Endodermal cell (in vitro differentiated cells): Measurements from ENCODE around the gene FGFRL1. TPM values are rescaled to one million over a fixed set of nuclear protein-coding genes. Genes with fewer than 3 reads are reported as not detected.

ENCODE experiments used
- DNase-seq: peaks from one replicate; pipeline ENCODE4 v3.0.0-alpha.2; 2017
- H3K27ac ChIP-seq: 2 replicates; pipeline ENCODE4 v1.5.1; 2013; ENCODE audit warnings: mild to moderate bottlenecking, low read depth, low read length, moderate library complexity
- H3K27me3 ChIP-seq: 2 replicates; pipeline ENCODE4 v1.6.1; 2013; ENCODE audit warnings: mild to moderate bottlenecking, low read length, moderate library complexity; ENCODE audit not compliant: insufficient read depth, control insufficient read depth, poor library complexity, severe bottlenecking
- H3K36me3 ChIP-seq: 2 replicates; pipeline ENCODE4 v1.7.0; 2013; ENCODE audit warnings: mild to moderate bottlenecking, low read length, moderate library complexity; ENCODE audit not compliant: control insufficient read depth, insufficient read depth
- H3K4me1 ChIP-seq: one replicate; pipeline ENCODE4 v1.7.0; 2013; ENCODE audit warnings: low read length; ENCODE audit not compliant: control insufficient read depth, insufficient read depth
- H3K4me3 ChIP-seq: 2 replicates; pipeline ENCODE4 v1.5.1; 2013; ENCODE audit warnings: mild to moderate bottlenecking, low read length, moderate library complexity
- H3K9ac ChIP-seq: 2 replicates; pipeline ENCODE4 v1.6.1; 2013; ENCODE audit warnings: mild to moderate bottlenecking, low read length, moderate library complexity; ENCODE audit not compliant: poor library complexity, severe bottlenecking; ENCODE audit errors: extremely low read depth
- H3K9me3 ChIP-seq: 2 replicates; pipeline ENCODE4 v1.6.1; 2013; ENCODE audit warnings: mild to moderate bottlenecking, low read length, moderate library complexity; ENCODE audit not compliant: control insufficient read depth
- H3K27ac Mint-ChIP-seq: 2 replicates; pipeline ENCODE4 v1.8.0; 2020; ENCODE audit warnings: mixed read lengths
- H3K27me3 Mint-ChIP-seq: 2 replicates; pipeline ENCODE4 v1.8.0; 2021; ENCODE audit warnings: mild to moderate bottlenecking, mixed read lengths; ENCODE audit not compliant: insufficient read depth
- H3K36me3 Mint-ChIP-seq: 2 replicates; pipeline ENCODE4 v1.8.0; 2020; ENCODE audit warnings: low read depth, mixed read lengths
- H3K4me1 Mint-ChIP-seq: 2 replicates; pipeline ENCODE4 v1.8.0; 2020; ENCODE audit warnings: mixed read lengths
- H3K4me3 Mint-ChIP-seq: 2 replicates; pipeline ENCODE4 v1.8.0; 2020; ENCODE audit warnings: mild to moderate bottlenecking, moderate library complexity, mixed read lengths
- H3K9me3 Mint-ChIP-seq: 2 replicates; pipeline ENCODE4 v1.8.0; 2020; ENCODE audit warnings: mild to moderate bottlenecking, mixed read lengths
- WGBS, 2 experiments: methylation state at CpG; one replicate each; pipeline versions ENCODE4 v1.1.5 to v1.1.7; 2013; ENCODE audit warnings: missing lambda C conversion rate in 2 of 2, mixed read lengths in 1 of 2; ENCODE audit not compliant: insufficient coverage in 1 of 2, insufficient read length in 1 of 2; 5-methylcytosine and 5-hydroxymethylcytosine counted together
- total RNA-seq, 2 donors: library from RNA; stranded (reverse); fragmentation: NEBNext Ultra II Directional in 1 of 2; extraction: Animal tissue kit (Norgen Biotek cat#: 25700) in 1 of 2; gene quantifications; 2 replicates in 1 of 2; 3 replicates in 1 of 2; pipeline ENCODE4 v1.2.1, GENCODE V29; 2021
- TF ChIP-seq, protein P1 (sequence below): fragments of 200-600 bp; sonication (generic); conservative IDR thresholded peaks from 2 replicates; pipeline ENCODE4 v1.5.0; 2021; ENCODE audit warnings: antibody characterized with exemption, mild to moderate bottlenecking

FGFRL1 gene
- total RNA-seq, 2 donors from 2014 or later = 51.0 to 93.3 TPM

DNA sequence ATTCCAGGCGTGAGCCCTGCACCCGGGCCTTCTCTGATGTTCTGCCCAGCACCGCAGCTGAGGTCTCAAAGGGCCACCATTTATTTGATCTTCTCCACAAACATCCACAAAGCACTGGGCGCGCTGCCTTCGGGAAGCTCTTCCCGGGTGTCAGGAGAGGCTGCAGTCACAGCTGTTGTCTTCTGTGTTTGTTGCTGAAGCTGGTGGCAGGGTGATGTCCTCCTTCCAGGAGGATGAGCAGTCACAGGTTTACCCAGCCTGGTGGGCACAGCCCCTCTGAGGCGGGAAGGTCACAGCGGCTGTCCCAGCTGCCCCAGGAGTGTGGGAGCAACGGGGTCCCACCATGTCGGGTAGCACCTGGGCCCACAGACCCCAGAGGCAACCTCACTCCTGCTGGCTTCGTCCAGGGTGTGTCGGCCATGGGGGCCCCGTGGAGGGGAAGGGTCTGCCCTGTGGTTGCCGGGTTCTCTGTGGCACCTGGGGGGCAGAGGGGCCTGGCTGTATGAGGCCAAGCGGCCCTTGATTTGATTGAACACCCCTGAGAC is 27.6 kb downstream of the FGFRL1 start:
- Mint-ChIP-seq H3K36me3 (no peaks in the 10 kb centered on the region), H3K4me3 (no peak overlapping the region), H3K27ac (no peak overlapping the region), H3K4me1 (no peaks in the 10 kb centered on the region), H3K9me3 (no peaks in the 10 kb centered on the region), H3K27me3 (peaks cover 7% of the 10 kb centered on the region)
- DNase-seq = no peak
- Histone ChIP-seq H3K36me3 (no peaks in the 10 kb centered on the region), H3K9me3 (no peaks in the 10 kb centered on the region), H3K9ac (no peak overlapping the region), H3K27me3 (peaks cover 10% of the 10 kb centered on the region), H3K4me3 (no peak overlapping the region), H3K4me1 (no peaks in the 10 kb centered on the region), H3K27ac (no peak overlapping the region)
- TF ChIP-seq, protein P1, sequence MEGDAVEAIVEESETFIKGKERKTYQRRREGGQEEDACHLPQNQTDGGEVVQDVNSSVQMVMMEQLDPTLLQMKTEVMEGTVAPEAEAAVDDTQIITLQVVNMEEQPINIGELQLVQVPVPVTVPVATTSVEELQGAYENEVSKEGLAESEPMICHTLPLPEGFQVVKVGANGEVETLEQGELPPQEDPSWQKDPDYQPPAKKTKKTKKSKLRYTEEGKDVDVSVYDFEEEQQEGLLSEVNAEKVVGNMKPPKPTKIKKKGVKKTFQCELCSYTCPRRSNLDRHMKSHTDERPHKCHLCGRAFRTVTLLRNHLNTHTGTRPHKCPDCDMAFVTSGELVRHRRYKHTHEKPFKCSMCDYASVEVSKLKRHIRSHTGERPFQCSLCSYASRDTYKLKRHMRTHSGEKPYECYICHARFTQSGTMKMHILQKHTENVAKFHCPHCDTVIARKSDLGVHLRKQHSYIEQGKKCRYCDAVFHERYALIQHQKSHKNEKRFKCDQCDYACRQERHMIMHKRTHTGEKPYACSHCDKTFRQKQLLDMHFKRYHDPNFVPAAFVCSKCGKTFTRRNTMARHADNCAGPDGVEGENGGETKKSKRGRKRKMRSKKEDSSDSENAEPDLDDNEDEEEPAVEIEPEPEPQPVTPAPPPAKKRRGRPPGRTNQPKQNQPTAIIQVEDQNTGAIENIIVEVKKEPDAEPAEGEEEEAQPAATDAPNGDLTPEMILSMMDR = no peak
- 94 to 96% methylated on average over 4 to 16 of the region's 16 CpGs for WGBS, 2 experiments

DNA sequence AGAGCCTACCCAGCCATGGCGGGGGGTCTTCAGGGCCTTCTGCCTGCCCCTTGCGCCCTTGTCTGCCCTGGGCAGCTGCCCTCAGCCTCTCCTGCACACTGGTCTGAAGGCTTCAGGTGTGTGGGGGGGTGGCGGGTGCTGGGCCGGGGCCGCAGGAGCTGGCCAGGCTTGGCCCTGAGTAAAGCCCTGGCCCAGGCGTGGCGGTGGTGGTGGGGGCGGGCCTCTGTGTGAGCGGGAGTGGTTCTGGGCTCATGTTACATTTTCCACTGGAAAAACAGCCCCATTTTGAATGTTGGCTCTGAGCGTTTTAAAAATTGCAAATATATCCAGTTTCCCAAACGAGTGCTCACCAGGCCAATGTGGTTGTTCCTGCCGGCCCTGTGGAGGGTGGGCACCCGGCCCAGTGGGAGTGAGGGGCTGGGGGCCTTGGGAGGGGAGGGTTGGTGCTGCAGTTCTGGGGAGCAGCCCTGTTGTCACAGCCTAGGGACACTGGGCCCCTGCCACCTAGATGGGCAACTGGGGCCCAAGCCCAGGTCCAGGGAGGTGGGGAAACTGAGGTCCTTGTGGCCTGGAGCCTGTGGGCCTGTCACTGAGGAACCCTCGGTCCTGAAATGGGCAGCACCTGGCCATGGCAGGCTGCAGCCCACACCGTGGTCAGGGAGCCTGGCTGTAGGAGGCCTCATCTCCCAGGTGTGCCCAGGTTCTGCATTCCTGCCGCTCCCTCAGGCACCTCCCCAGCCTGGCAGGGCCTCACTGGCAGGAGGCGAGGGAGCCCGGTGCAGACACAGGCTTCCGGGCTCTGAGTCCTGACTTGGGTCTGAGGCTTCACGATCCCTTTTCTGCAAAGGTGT is 28.3 kb downstream of the FGFRL1 start:
- DNase-seq = peak; percentile 87
- no peaks in the 10 kb centered on the region for H3K4me1 Mint-ChIP-seq

DNA sequence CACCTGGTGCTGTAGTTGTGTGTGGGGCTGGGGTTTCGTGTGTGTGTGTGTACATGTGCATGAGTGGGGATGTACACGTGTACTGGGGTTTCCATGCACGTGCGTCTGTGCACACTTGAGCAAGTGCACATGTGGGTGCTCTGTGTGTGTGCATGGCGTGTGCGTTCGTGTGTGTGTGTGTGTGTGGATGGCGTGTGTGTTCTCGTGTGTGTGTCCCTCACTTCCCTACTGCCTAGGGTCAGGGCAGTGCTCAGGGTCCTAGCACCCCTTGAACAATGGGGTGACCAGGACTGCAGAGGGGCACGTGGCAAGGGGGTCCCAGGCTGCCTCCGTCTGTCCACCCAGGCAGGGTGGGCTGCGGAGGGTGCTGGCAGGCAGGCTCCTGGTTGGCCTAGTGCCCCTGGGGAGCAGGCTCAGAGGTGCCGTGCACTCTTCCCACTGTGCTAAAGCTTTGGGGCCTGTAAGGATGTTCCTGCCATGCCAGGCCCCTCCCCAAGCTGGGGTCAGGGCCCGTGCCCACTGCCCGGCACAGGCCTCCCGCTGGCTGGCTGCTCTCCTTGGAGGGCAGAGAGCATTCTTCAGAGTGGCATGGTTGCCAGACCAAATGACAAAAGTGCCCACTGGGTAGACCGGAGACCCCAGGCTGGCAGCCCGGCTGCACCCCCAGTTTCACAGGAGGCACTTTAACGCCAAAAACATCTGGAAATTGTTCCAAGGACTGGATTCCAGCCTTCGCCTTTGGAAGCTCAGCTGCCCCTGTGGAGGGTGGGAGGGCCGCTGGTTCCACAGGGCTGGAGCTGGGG is 29.1 kb downstream of the FGFRL1 start:
- Histone ChIP-seq H3K4me3 (no peak overlapping the region), H3K36me3 (no peaks in the 10 kb centered on the region), H3K4me1 (no peaks in the 10 kb centered on the region), H3K9ac (no peak overlapping the region), H3K27ac (no peak overlapping the region), H3K27me3 (peaks cover 25% of the 10 kb centered on the region), H3K9me3 (no peaks in the 10 kb centered on the region)
- WGBS, 2 experiments = 92 to 97% methylated on average over 11 to 21 of the region's 21 CpGs
- no peaks in the 10 kb centered on the region for H3K9me3 Mint-ChIP-seq
- TF ChIP-seq, protein P1 = no peak
- H3K27me3 Mint-ChIP-seq = peaks cover 22% of the 10 kb centered on the region
- no peaks in the 10 kb centered on the region for H3K4me1 Mint-ChIP-seq
- H3K4me3 Mint-ChIP-seq = no peak overlapping the region
- H3K27ac Mint-ChIP-seq = peak overlapping the region; percentile 55
- no peak for DNase-seq
- no peaks in the 10 kb centered on the region for H3K36me3 Mint-ChIP-seq

More for the DNA sequence above, 28.3 kb downstream of the FGFRL1 start:
- Mint-ChIP-seq H3K9me3 (no peaks in the 10 kb centered on the region), H3K36me3 (no peaks in the 10 kb centered on the region), H3K27me3 (peaks cover 13% of the 10 kb centered on the region), H3K27ac (peak overlapping the region; percentile 55), H3K4me3 (no peak overlapping the region)
- TF ChIP-seq, protein P1 = no peak
- Histone ChIP-seq H3K4me1 (no peaks in the 10 kb centered on the region), H3K36me3 (no peaks in the 10 kb centered on the region), H3K27me3 (peaks cover 17% of the 10 kb centered on the region), H3K27ac (no peak overlapping the region), H3K9me3 (no peaks in the 10 kb centered on the region), H3K9ac (no peak overlapping the region), H3K4me3 (no peak overlapping the region)
- 83 to 86% methylated on average over 9 to 20 of the region's 20 CpGs for WGBS, 2 experiments
